ENCODE data around the gene CXCL17. TPM values are rescaled to one million over a fixed set of nuclear protein-coding genes. Genes with fewer than 3 reads are reported as not detected.

Gene CXCL17
- total RNA-seq, 2 experiments from 2014 or later = not detected

GRCh38 chr19:42469311-42470235 is 26.8 kb upstream of the CXCL17 start:
- TF ChIP-seq, protein P1, sequence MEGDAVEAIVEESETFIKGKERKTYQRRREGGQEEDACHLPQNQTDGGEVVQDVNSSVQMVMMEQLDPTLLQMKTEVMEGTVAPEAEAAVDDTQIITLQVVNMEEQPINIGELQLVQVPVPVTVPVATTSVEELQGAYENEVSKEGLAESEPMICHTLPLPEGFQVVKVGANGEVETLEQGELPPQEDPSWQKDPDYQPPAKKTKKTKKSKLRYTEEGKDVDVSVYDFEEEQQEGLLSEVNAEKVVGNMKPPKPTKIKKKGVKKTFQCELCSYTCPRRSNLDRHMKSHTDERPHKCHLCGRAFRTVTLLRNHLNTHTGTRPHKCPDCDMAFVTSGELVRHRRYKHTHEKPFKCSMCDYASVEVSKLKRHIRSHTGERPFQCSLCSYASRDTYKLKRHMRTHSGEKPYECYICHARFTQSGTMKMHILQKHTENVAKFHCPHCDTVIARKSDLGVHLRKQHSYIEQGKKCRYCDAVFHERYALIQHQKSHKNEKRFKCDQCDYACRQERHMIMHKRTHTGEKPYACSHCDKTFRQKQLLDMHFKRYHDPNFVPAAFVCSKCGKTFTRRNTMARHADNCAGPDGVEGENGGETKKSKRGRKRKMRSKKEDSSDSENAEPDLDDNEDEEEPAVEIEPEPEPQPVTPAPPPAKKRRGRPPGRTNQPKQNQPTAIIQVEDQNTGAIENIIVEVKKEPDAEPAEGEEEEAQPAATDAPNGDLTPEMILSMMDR (conservative IDR thresholded peaks at IDR 0.05; ENCODE audit: low read length) = no peak
- TF ChIP-seq EZH2phosphoT487 (IDR thresholded peaks at IDR 0.05; ENCODE audit: borderline replicate concordance, low read depth, low read length) = no peak
- Histone ChIP-seq H4K20me1 (ENCODE audit: insufficient read depth, low read length) (no peaks in the 10 kb centered on the region), H3K4me1 (ENCODE audit: insufficient read depth, low read length, poor library complexity, severe bottlenecking) (peaks cover 75% of the 10 kb centered on the region), H3K79me2 (ENCODE audit: insufficient read depth, low read depth, low read length) (no peaks in the 10 kb centered on the region), H3K27ac (ENCODE audit: low read depth, low read length, poor library complexity, severe bottlenecking) (peak overlapping the region; percentile 76), H3K36me3 (ENCODE audit: insufficient read depth, low read length) (no peaks in the 10 kb centered on the region), H3K4me2 (ENCODE audit: low read length) (peak overlapping the region; percentile 69), H3K9me3 (ENCODE audit: low read length) (no peaks in the 10 kb centered on the region), H3K9me2 (ENCODE audit: insufficient read depth, low read length) (no peaks in the 10 kb centered on the region), H3K4me3 (ENCODE audit: low read depth, low read length, poor library complexity, severe bottlenecking) (peak overlapping the region; percentile 24), H2AFZ (ENCODE audit: low read length) (peak overlapping the region; percentile 29; the same call in 1 of the 2 replicates)
- BruUV-seq (replicated peaks) = no TSS peak
- peak; percentile 69 for DNase-seq (ENCODE audit: low spot score)
- CTCF ChIA-PET (ENCODE audit: unreplicated experiment) = interaction anchor here (1.1 kb wide), 1 partner anchor 59 kb away, joined by 3 read pairs; no protein-coding TSS in a partner anchor
- intact Hi-C loops (cut with micrococcal nuclease; ENCODE audit: unreplicated experiment) = no loop called here
- POLR2A ChIA-PET = no interaction called here

DNA sequence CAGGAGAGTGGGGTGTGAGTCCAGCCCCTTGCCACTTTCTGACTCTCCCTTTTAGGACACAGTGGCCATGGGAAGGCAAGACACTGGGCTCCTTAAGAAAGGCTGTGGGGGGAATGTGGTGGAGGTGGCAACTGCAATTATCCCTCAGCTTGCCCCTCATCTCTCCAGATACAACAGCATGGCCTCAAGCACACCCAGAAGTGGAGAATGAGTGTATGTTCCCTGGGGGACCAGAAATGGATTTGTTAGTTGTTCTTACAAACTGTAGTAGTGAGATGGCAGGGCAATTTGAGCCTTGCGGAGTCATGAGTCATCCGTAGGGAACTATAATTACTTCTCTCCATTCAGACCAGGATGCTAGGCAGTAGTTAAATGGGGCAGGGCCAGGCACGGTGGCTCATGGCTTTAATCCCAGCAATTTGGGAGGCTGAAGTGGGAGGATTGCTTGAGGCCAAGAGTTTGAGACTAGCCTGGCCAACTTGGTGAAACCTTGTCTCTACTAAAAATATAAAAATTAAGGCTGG is 25.6 kb upstream of the CXCL17 start:
- ChIA-PET CTCF (ENCODE audit: unreplicated experiment) (no interaction called here), POLR2A (interaction anchor here (0.8 kb wide), 1 partner anchor 30 kb away, joined by 3 read pairs; no protein-coding TSS in a partner anchor)
- H3K4me3 ChIP-seq (ENCODE audit: low read depth, low read length, poor library complexity, severe bottlenecking) = no peak overlapping the region
- H3K36me3 ChIP-seq (ENCODE audit: insufficient read depth, low read length) = no peaks in the 10 kb centered on the region
- H4K20me1 ChIP-seq (ENCODE audit: insufficient read depth, low read length) = no peaks in the 10 kb centered on the region
- H3K9me3 ChIP-seq (ENCODE audit: low read length) = no peaks in the 10 kb centered on the region
- DNase-seq (ENCODE audit: low spot score) = no peak
- H3K79me2 ChIP-seq (ENCODE audit: insufficient read depth, low read depth, low read length) = no peaks in the 10 kb centered on the region
- H3K4me2 ChIP-seq (ENCODE audit: low read length) = 0 out of 2 replicates have a peak overlapping the region, but pooled peaks have one; percentile 1
- TF ChIP-seq, protein P1 (conservative IDR thresholded peaks at IDR 0.05; ENCODE audit: low read length) = no peak
- no peak for TF ChIP-seq EZH2phosphoT487 (IDR thresholded peaks at IDR 0.05; ENCODE audit: borderline replicate concordance, low read depth, low read length)
- BruUV-seq (replicated peaks) = no TSS peak
- H3K4me1 ChIP-seq (ENCODE audit: insufficient read depth, low read length, poor library complexity, severe bottlenecking) = peaks cover 83% of the 10 kb centered on the region
- H3K27ac ChIP-seq (ENCODE audit: low read depth, low read length, poor library complexity, severe bottlenecking) = peak overlapping the region; percentile 96
- H3K9me2 ChIP-seq (ENCODE audit: insufficient read depth, low read length) = no peaks in the 10 kb centered on the region
- intact Hi-C loops (cut with micrococcal nuclease; ENCODE audit: unreplicated experiment) = no loop called here
- no peak overlapping the region for H2AFZ ChIP-seq (ENCODE audit: low read length)
